B cell (primary cell): ENCODE results near the gene TPRG1L.

Source experiments
- CTCF ChIP-seq: fragments of 200-600 bp; IDR thresholded peaks from one replicate; pipeline ENCODE4 v1.8.0; 2022; ENCODE audit warnings: antibody characterized with exemption, mild to moderate bottlenecking
- EZH2 ChIP-seq: IDR thresholded peaks from 2 replicates; pipeline ENCODE4 v1.6.1; 2012; ENCODE audit warnings: borderline replicate concordance, low read depth, mild to moderate bottlenecking, moderate library complexity, low read length; ENCODE audit not compliant: insufficient read depth, poor library complexity, severe bottlenecking

GRCh38 chr1:3602375-3602774, 22.4 kb upstream of the TPRG1L start:
- TF ChIP-seq CTCF = no peak
- TF ChIP-seq EZH2 = no peak
